GM21786 (cell line): ENCODE measurements around the gene DIP2C.

Experiments used
- ATAC-seq: cut with Tn5 transposase; IDR thresholded peaks from one replicate; pipeline ENCODE4 v1.9.1; 2021; ENCODE audit not compliant: unreplicated experiment

Gene DIP2C, protein sequence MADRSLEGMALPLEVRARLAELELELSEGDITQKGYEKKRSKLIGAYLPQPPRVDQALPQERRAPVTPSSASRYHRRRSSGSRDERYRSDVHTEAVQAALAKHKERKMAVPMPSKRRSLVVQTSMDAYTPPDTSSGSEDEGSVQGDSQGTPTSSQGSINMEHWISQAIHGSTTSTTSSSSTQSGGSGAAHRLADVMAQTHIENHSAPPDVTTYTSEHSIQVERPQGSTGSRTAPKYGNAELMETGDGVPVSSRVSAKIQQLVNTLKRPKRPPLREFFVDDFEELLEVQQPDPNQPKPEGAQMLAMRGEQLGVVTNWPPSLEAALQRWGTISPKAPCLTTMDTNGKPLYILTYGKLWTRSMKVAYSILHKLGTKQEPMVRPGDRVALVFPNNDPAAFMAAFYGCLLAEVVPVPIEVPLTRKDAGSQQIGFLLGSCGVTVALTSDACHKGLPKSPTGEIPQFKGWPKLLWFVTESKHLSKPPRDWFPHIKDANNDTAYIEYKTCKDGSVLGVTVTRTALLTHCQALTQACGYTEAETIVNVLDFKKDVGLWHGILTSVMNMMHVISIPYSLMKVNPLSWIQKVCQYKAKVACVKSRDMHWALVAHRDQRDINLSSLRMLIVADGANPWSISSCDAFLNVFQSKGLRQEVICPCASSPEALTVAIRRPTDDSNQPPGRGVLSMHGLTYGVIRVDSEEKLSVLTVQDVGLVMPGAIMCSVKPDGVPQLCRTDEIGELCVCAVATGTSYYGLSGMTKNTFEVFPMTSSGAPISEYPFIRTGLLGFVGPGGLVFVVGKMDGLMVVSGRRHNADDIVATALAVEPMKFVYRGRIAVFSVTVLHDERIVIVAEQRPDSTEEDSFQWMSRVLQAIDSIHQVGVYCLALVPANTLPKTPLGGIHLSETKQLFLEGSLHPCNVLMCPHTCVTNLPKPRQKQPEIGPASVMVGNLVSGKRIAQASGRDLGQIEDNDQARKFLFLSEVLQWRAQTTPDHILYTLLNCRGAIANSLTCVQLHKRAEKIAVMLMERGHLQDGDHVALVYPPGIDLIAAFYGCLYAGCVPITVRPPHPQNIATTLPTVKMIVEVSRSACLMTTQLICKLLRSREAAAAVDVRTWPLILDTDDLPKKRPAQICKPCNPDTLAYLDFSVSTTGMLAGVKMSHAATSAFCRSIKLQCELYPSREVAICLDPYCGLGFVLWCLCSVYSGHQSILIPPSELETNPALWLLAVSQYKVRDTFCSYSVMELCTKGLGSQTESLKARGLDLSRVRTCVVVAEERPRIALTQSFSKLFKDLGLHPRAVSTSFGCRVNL (N-terminal part only)

DNA sequence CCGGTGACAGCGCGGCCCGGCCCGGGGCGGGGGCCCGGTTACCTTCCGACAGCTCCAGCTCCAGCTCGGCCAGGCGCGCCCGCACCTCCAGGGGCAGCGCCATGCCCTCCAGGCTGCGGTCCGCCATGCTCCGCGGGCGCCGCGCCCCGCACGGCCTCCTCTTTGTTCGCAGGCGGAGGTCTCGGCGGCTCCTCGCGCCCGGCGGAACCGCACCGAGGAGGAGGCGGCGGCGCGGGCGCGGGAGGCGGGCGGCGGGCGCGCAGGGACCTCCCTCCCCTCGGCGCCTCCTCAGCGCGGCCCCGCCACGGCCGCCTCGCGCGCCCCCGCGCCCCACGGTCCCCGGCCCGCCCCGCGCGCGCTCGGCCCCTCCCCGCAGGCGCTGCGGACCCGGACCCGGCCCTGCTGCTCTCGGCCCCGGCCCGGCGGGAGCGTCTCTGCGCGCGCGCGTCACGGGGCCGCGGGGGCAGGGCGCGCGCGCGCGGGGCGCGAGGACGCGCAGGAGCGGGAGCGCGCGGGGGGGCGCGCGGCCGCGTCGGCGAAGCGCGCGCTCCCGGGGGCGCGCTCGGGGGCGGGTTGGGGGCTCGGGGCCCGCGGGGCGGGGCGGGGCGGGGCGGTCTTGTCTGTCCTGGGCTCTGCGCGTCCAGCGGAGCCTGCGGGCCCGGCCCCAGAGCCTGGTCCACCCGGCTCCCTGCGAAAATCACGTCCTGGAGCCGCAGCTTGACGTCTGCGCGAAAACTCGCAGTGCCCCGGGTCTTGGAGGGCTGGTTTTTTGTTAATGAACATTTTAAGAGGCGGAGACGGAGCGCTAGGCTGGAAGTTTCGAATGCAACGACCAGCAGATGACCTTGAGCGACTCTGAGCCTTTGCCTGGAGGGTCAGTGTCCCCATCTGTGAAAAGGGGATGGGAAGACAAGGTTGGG lies at the start of gene DIP2C:
DIP2C (minus strand) TSS at position 217 of the 920 bp plus-strand sequence; CDS start at position 127, 90 bp downstream.
- no peak for ATAC-seq

DNA sequence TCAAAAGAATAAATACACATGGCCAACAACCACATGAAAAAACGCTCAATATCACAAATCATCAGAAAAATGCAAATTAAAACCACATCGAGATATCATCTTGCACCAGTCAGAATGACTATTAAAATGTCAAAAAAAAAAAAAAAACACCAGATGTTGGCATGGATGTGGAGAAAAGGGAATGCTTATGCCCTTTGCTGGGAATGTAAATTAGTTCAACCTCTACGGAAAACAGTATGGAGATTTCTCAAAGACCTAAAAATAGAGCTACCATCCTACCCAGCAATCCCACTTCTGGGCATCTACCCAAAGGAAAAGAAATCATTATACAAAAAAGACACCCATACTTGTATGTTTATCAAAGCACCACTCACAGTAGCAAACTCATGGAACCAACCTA lies 45.0 kb upstream of the DIP2C start:
- no peak for ATAC-seq

DNA sequence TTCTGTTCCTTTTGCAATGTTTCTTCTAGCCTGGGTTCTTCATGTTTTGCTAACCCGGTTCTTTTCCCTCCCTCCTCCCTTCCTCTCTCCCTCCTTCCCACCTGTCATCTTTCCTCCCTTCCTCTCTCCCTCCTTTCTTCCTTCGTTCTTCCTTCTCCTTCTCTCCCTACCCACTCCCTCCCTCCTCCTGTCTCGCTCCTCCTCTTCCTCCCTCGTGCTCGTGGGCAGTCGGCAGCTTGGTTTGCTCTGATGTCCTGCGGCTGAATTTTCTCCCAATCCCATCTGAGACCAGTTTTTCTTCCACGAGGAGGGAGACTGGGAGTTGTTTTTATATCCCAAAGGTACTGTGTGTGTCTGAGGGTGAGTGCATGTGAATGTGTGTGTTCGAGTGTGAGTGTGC lies 43.6 kb upstream of the DIP2C start:
- ATAC-seq = no peak

DNA sequence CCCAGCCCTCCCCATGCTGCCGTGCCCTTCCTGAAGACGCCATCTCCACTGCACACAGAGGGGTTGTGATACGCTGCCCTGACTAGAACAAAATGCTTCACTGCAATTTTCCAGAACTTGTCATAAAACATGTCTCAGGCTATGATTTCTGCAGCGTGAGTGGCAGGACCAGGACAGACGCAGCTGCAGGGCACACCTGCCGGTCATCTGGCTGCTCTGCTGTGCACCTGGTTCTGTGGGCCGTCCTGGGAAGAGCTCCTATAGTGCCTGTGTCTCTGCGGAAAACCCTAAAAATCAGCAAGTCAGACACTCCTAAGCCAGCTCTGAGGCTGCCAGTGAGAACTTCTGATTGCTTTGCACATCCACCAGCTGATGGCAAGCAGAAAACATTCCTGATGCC lies 39.7 kb upstream of the DIP2C start:
- no peak for ATAC-seq

DNA sequence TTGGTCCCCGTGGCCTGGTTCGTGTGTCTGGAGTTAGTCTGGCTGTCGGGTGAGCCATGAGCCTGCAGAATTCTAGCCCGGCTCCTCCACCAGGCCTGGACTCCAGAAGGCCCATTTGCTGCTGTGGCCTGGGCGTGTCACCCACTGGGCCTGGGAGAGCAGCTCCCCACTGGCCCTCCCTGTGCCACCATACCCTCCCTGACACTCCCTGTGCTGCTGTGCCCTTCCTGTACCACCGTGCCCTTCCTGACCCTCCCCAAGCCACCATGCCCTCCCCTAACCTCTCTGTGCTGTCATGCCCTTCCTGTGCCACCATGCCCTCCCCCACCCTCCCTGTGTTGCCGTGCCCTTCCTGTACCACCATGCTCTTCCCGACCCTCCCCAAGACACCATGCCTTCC lies 39.1 kb upstream of the DIP2C start:
- ATAC-seq = no peak

DNA sequence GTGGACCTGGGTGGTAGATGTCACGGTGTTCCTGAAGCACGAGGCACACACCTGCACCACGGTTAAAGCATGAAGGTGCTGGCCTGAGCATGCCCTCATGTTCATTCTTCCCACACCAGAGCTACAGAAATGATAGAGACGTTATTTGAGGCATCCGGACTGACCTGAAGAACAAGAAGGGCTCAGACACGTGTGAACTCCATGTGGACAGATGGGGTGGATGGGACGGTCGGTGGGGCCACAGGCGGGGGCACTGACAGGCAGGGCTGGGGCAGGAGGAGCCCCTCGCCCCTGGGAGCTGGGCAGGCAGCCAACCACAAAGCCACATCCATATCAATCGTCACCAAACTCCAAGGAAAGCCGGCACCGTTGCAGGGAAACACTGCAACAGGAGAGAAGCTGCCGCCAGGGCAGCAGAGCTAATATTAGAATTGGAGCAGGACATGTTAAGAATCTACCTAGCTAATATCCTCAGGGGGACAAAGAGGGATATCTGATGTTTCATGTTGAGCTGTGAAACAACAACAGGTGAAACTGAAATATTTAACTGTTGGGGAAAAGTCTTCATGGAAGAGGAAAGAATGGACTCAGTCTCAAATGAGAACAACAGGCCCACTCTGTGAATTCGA lies 37.8 kb upstream of the DIP2C start:
- ATAC-seq = no peak

DNA sequence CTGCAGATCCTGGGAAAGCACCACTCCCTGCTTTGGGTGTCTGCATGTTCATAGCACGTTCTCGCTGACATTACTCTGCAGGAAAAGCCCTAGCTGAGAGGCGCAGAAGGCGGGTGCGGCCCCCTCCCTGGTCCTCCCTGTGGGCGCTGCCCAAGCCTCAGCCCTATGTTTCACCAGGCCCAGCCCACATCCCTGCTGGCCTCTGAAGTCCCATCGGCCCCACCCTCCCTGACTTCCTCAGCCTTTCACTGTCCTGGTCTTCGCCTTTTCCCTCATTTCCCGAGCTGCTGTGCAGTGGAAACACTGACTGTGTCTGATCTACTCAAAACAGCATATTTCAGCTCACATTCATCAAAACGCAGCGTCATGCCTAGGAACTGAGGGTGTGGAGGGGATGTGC lies 36.3 kb upstream of the DIP2C start:
- no peak for ATAC-seq

DNA sequence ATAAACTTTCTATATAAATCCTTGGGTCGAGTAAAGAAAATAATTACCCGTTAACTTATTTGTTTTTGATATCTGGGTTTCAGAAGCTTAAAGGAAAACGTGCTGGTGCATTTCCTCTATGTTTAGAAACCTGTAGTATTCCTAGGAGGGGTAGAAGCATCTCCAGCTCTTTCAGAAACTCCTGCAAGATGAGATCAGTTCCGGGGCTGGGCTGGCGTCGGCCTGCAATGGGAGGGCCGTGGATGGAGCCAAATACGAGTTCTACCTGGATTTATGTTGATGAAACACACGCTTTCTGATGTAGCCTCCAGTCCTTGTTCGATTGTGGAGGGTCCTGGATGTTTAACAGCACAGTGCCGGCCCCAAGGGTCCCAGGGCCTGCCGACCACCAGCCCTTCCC lies 35.8 kb upstream of the DIP2C start:
- ATAC-seq = no peak

DNA sequence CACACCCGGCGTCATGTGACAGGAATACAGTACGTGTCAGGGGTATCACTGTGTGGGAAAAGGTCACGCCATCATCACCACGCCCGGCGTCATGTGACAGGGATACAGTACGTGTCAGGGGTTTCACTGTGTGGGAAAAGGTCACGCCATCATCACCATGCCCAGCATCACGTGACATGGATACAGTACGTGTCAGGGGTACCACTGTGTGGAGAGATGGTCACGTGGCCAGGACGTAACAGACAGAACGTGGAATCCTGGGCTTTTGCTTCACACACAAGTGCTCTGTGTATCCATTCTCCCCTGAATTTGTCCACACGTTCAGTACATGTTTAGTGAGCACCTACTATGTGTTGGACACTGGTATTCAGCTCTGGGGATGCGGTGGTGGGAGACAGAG lies 34.5 kb upstream of the DIP2C start:
- ATAC-seq = no peak

DNA sequence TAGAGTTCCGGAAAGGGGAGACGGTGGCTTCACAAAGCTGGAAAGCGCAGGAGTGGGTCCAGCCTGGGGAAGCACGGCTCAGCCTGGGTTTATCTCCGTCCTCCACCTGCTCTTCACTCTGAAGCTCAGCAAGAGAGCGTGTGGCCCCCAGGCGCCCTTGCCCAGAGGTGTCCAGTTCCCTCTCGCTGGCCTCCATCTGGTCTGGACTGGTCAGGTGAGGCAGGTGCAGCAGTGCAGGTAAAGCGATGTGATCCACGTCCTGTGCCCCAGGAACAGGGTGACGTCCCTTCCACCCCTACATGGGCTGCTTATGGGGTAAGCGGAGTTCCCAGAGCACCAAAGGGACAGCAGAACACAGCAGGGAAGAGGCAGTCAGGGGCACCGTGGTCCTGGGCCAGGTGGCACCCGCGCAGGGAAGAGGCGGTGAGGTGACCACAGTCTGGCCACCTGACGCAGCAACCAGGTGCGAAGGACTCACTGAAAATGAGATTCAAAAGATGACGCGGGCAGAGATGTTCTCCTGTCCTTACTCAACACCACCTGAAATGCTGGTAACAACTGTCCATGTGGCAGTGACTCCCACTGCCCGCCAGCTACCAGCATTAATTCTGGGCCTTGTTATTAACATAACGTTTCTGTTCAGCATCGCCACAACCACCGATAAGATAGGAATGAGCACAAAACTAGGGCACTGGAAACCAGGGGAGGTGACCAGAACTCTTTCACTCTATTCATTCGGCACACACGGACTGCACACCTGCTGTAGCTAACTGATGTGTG lies 33.0 kb upstream of the DIP2C start:
- no peak for ATAC-seq

DNA sequence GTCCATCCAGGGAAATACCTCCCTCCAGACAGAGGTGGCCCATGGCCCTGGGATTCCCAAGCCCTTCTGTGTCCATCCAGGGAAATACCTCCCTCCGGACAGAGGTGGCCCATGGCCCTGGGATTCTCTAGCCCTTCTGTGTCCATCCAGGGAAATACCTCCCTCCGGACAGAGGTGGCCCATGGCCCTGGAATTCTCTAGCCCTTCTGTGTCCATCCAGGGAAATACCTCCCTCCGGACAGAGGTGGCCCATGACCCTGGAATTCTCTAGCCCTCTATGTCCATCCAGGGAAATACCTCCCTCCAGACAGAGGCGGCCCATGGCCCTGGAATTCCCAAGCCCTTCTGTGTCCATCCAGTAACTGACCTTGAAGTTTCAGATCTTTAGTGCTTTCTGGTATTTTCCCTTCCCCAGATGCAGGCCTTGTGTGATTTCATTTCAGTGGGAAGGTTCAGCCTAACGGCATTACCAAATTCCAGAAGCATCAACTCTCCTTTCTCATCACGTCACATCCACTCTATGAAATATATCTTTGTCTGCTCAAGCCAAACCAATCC lies 28.8 kb upstream of the DIP2C start:
- ATAC-seq = no peak

DNA sequence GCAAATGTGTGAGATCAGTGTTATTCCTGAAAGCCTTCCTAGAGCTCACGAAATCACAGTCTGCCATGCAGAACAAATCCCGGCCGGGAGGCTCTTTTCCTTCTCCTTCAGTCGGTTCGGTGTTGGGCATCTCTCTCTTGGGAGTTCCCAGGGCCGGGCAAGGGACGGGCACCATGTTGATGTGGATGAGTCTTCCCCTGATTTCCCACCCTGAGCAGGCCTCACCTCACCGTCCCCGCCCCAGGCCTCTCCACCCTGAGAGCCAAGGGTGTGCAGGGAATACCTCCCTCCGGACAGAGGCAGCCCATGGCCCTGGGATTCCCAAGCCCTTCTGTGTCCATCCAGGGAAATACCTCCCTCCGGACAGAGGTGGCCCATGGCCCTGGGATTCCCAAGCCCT lies 28.0 kb upstream of the DIP2C start:
- ATAC-seq = no peak

DNA sequence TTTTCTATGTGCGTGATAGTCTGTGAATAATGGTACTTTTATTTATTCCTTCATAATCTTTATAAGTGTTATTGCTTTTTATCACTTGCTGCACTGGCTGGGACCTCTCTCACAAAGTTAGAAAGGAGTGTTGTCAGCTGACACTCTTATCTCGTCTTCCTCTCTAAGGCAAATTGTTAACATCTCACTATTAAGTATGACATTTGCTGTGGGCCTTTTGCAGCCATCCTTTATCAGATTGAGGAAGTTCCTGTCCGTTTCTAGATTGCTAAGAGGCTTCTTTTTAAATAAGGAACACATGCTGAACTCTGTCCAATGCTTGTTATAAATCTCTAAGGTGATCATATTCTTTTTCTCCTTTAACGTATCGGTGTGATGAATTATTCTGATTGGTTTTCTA lies 27.4 kb upstream of the DIP2C start:
- no peak for ATAC-seq

DNA sequence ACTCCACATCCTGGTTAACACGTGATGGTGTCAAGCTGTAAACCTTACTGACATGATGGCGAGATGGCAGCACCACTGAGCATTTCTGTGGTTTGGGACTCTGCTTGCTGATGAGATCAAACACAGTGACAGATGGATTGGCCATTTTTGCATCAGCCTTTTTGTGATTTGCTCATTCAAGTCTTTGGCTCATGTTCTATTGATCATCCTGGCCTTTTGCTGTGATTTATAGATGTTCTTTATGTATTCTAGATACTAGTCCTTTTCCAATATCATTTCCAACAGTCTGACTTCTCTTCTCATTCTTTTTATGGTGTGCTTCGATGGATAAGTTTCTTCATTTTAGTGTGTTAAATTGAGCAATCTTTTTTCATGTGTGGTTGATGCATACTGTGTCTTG lies 24.7 kb upstream of the DIP2C start:
- ATAC-seq = no peak

DNA sequence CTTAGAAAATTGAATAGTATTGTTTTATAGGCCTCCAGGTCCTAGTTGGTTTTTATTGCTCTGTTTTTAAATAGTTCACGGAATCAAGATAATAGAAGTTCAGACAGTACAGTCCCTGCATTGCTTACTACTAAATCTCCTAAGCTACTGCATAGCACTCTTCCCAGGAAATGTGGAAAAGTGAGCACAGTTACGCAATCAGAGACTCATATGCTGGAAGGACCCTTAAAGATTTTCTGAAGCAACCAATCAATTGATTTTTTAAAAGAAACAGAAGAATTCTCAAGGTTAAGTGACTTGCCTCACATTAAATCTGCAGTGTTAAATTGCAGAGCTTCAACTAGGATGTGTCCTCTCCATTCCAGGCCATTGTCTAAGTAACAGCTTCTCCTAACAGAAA lies 23.1 kb upstream of the DIP2C start:
- ATAC-seq = no peak

DNA sequence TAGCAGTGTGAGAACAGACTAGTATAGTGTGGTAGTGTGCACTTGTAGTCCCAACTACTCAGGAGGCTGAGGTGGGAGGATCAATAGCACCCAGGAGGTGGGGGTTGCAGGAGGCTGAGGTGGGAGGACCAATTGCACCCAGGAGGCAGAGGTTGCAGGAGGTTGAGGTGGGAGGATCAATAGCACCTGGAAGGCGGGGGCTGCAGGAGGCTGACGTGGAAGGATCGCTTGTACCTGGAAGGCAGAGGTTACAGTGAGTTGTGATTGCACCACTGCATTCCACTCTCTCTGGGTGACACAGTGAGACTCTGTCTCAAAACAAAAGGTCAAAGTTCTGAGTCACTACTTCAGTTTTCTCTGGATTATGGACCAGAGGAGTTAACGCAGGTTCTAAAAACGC lies 22.6 kb upstream of the DIP2C start:
- ATAC-seq = no peak

DNA sequence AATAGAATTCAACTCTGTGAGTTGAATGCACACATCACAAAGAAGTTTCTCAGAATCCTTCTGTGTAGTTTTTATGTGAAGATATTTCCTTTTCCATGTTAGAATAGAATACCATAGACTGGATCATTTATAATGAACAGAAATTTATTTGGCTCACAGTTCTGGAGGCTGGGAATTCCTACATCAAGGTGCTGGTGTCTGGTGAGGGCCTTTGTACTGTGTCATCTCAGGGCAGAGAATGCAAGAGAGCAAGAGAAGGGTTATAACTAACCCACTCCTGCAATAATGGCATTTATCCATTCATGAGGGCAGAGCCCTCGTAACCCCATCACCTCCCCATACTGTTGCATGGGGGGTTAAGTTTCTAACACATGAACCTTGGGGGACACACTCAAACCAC lies 18.4 kb upstream of the DIP2C start:
- ATAC-seq = no peak

DNA sequence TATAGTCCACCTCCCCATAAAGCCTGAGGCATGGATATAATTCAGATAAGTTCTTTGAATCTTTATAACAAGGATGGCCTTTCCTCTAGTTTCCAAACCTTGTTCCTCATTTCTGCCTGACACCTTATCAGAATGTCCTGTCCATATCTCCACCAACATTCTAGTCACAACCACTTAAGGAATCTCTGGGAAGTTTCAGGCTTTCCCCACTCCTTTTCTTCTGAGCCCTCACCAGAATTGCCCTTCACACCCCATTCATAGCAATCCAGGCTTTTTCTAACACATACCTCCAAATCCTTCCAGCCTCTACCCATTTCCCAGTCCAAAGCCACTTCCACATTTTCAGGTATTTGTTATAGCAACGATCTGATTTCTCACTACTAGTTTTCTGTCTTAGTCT lies 18.0 kb upstream of the DIP2C start:
- no peak for ATAC-seq

DNA sequence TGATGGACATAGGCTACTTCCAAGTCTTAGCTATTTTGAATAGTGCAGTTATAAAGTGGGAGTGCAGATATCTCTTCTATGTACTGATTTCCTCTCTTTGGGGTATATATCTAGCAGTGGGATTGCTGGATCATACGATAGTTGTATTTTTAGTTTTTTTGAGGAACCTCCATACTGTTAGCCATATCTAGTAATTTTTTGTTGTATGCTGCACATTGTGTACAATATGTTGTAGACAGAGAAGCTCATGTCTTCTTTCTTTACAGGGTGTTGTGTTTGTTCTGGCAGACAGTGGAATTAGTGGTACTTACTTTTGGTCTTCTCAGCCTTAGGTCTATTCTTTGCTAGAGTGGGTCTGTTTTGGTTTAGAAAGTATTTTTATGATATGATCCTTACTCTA lies 13.7 kb upstream of the DIP2C start:
- ATAC-seq = no peak
